Loucy (cell line): ENCODE measurements around the gene AHDC1.

Source experiments
- H2AFZ ChIP-seq: fragments of 200-600 bp; sonication (generic); 2 replicates; pipeline ENCODE4 v1.6.0; 2016; ENCODE audit warnings: antibody characterized with exemption, mild to moderate bottlenecking, low read length, moderate library complexity
- H3F3A ChIP-seq: fragments of 200-600 bp; 2 replicates; pipeline ENCODE4 v1.6.0; 2016; ENCODE audit warnings: antibody characterized with exemption, low read depth, mild to moderate bottlenecking
- H3K27me3 ChIP-seq: fragments of 200-600 bp; sonication (generic); 2 replicates; pipeline ENCODE4 v1.6.1; 2014; ENCODE audit warnings: low read length, mild to moderate bottlenecking; ENCODE audit not compliant: insufficient read depth, poor library complexity, severe bottlenecking
- H3K36me3 ChIP-seq: fragments of 200-600 bp; sonication (generic); 2 replicates; pipeline ENCODE4 v1.6.1; 2016; ENCODE audit warnings: low read length; ENCODE audit not compliant: insufficient read depth
- H3K4me1 ChIP-seq: fragments of 200-600 bp; sonication (generic); 2 replicates; pipeline ENCODE4 v1.5.1; 2014; ENCODE audit warnings: low read length, mild to moderate bottlenecking; ENCODE audit not compliant: insufficient read depth, poor library complexity, severe bottlenecking
- H3K4me2 ChIP-seq: fragments of 200-600 bp; sonication (generic); 2 replicates; pipeline ENCODE4 v1.6.0; 2014; ENCODE audit warnings: antibody characterized with exemption, low read length, low read depth, mild to moderate bottlenecking; ENCODE audit not compliant: poor library complexity, severe bottlenecking
- H3K4me3 ChIP-seq: fragments of 200-600 bp; sonication (generic); 2 replicates; pipeline ENCODE4 v1.5.1; 2014; ENCODE audit warnings: low read length, mild to moderate bottlenecking, mixed read lengths; ENCODE audit not compliant: poor library complexity, severe bottlenecking
- H3K79me2 ChIP-seq: fragments of 200-600 bp; sonication (generic); 2 replicates; pipeline ENCODE4 v1.6.1; 2014; ENCODE audit warnings: low read length; ENCODE audit not compliant: insufficient read depth
- H3K9ac ChIP-seq: fragments of 200-600 bp; sonication (generic); 2 replicates; pipeline ENCODE4 v1.6.0; 2014; ENCODE audit warnings: mild to moderate bottlenecking, low read depth, low read length, moderate library complexity; ENCODE audit not compliant: poor library complexity, severe bottlenecking
- H3K9me2 ChIP-seq: fragments of 200-600 bp; sonication (generic); replicated peaks from 2 replicates; pipeline ENCODE4 v1.6.1; 2016; ENCODE audit warnings: low read depth, low read length, mixed read lengths
- H3K9me3 ChIP-seq: fragments of 200-600 bp; sonication (generic); 2 replicates; pipeline ENCODE4 v1.6.1; 2014; ENCODE audit warnings: mild to moderate bottlenecking, antibody characterized with exemption, low read length, low read depth; ENCODE audit not compliant: insufficient read depth
- H4K20me1 ChIP-seq: fragments of 200-600 bp; sonication (generic); 2 replicates; pipeline ENCODE4 v1.6.0; 2014; ENCODE audit warnings: antibody characterized with exemption, low read length, mild to moderate bottlenecking; ENCODE audit not compliant: insufficient read depth, poor library complexity, severe bottlenecking
- CTCF ChIP-seq: fragments of 200-600 bp; sonication (generic); conservative IDR thresholded peaks from 2 replicates; pipeline ENCODE4 v1.5.1; 2014; ENCODE audit warnings: mild to moderate bottlenecking, antibody characterized with exemption, low read length
- EZH2phosphoT487 ChIP-seq: fragments of 200-600 bp; IDR thresholded peaks from 2 replicates; pipeline ENCODE4 v1.6.1; 2018; ENCODE audit warnings: antibody characterized with exemption, mild to moderate bottlenecking, moderate library complexity, borderline replicate concordance

AHDC1 gene

GRCh38 chr1:27513958-27514357 is 90.0 kb downstream of the AHDC1 start:
- Histone ChIP-seq H3K36me3 (no peaks in the 10 kb centered on the region), H3K9ac (no peak overlapping the region), H3K4me3 (no peak overlapping the region), H3K4me2 (no peak overlapping the region), H3F3A (no peaks in the 10 kb centered on the region), H3K9me3 (no peaks in the 10 kb centered on the region), H3K79me2 (no peaks in the 10 kb centered on the region), H3K9me2 (no peaks in the 10 kb centered on the region), H4K20me1 (no peaks in the 10 kb centered on the region), H2AFZ (no peak overlapping the region), H3K4me1 (peaks cover 24% of the 10 kb centered on the region), H3K27me3 (no peaks in the 10 kb centered on the region)
- no peak for TF ChIP-seq EZH2phosphoT487
- TF ChIP-seq CTCF = no peak

- no peak overlapping the region for H3K4me2 ChIP-seq
- no peak overlapping the region for H3K4me3 ChIP-seq
- TF ChIP-seq CTCF (no peak), EZH2phosphoT487 (no peak)
- no peaks in the 10 kb centered on the region for H3K79me2 ChIP-seq
- H3K36me3 ChIP-seq = no peaks in the 10 kb centered on the region
- H3K27me3 ChIP-seq = no peaks in the 10 kb centered on the region
- no peak overlapping the region for H3K9ac ChIP-seq
- H2AFZ ChIP-seq = no peak overlapping the region
- no peaks in the 10 kb centered on the region for H4K20me1 ChIP-seq
- H3F3A ChIP-seq = no peaks in the 10 kb centered on the region
- no peaks in the 10 kb centered on the region for H3K9me3 ChIP-seq
- no peaks in the 10 kb centered on the region for H3K9me2 ChIP-seq
- peaks cover 21% of the 10 kb centered on the region for H3K4me1 ChIP-seq
Observed at GRCh38 chr1:27513528-27513927, 90.4 kb downstream of the AHDC1 start.

- no peaks in the 10 kb centered on the region for H3K9me3 ChIP-seq
- TF ChIP-seq EZH2phosphoT487 (no peak), CTCF (no peak)
- H2AFZ ChIP-seq = no peak overlapping the region
Observed at GRCh38 chr1:27509127-27510080, 94.5 kb downstream of the AHDC1 start.

More at GRCh38 chr1:27509127-27510080, 94.5 kb downstream of the AHDC1 start:
- Histone ChIP-seq H3K27me3 (no peaks in the 10 kb centered on the region), H3K36me3 (no peaks in the 10 kb centered on the region), H3K79me2 (no peaks in the 10 kb centered on the region), H3K9ac (no peak overlapping the region), H4K20me1 (no peaks in the 10 kb centered on the region), H3K9me2 (no peaks in the 10 kb centered on the region), H3F3A (no peaks in the 10 kb centered on the region), H3K4me3 (no peak overlapping the region), H3K4me2 (no peak overlapping the region), H3K4me1 (peaks cover 15% of the 10 kb centered on the region)
